SU-DHL-6 (cell line): ENCODE results near the gene DPYSL5.

Experiments
- EZH2phosphoT487 ChIP-seq: fragments of 200-600 bp; sonication (generic), shearing (Covaris generic); conservative IDR thresholded peaks from 2 replicates; pipeline ENCODE4 v1.6.1; 2018; ENCODE audit warnings: mild to moderate bottlenecking, antibody characterized with exemption, low read length, moderate library complexity, mixed read lengths
- TF ChIP-seq, protein P1 (sequence below): fragments of 200-600 bp; sonication (generic); IDR thresholded peaks from one replicate; pipeline ENCODE4 v1.5.1; 2017; ENCODE audit warnings: antibody characterized with exemption, mild to moderate bottlenecking, low read length, moderate library complexity; ENCODE audit not compliant: insufficient read depth, poor library complexity, severe bottlenecking

DNA sequence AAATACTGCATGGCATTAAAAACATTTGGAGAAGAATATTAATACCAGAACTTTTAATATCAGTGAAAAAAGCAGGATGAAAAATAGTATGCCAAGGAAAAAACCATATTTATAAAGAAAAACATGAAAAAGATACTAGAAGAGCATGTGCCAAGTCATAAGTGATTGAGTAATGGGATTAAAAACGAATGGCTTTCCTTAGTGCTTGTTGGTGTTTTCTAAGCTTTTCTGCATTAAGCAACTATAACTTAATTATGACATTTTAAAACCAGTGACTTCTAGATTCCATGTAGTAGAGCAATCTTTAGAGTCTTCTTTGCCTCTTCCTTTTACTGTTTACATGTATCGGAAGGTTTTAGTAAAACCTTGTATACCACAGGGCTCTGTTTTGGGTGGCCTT is 129.1 kb downstream of the DPYSL5 start:
- TF ChIP-seq, protein P1, sequence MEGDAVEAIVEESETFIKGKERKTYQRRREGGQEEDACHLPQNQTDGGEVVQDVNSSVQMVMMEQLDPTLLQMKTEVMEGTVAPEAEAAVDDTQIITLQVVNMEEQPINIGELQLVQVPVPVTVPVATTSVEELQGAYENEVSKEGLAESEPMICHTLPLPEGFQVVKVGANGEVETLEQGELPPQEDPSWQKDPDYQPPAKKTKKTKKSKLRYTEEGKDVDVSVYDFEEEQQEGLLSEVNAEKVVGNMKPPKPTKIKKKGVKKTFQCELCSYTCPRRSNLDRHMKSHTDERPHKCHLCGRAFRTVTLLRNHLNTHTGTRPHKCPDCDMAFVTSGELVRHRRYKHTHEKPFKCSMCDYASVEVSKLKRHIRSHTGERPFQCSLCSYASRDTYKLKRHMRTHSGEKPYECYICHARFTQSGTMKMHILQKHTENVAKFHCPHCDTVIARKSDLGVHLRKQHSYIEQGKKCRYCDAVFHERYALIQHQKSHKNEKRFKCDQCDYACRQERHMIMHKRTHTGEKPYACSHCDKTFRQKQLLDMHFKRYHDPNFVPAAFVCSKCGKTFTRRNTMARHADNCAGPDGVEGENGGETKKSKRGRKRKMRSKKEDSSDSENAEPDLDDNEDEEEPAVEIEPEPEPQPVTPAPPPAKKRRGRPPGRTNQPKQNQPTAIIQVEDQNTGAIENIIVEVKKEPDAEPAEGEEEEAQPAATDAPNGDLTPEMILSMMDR: no peak
- no peak for TF ChIP-seq EZH2phosphoT487
